ENCODE measurements around the gene CCDC6. TPM values are rescaled to one million over a fixed set of nuclear protein-coding genes. Genes with fewer than 3 reads are reported as not detected.

CCDC6 gene
- polyA plus RNA-seq, 2 of the 4 experiments (the other 2 are of a cell fraction) = 21.4 to 43.5 TPM

- no peak for ATAC-seq
- TF ChIP-seq REST (IDR thresholded peaks at IDR 0.05) (no peak), GATA3 (IDR thresholded peaks at IDR 0.05; ENCODE audit: borderline replicate concordance) (no peak), CEBPB (IDR thresholded peaks at IDR 0.05) (no peak), CBX8 (IDR thresholded peaks at IDR 0.05) (0 out of 2 replicates have a peak, but pooled peaks have one; percentile 36), NFE2L2 (conservative IDR thresholded peaks at IDR 0.05; ENCODE audit: low read length) (no peak), SMC3 (IDR thresholded peaks at IDR 0.05) (no peak), EHF (CRISPR knock-in tag; IDR thresholded peaks at IDR 0.05) (no peak), MAZ (IDR thresholded peaks at IDR 0.05; ENCODE audit: borderline replicate concordance, low read depth, low read length) (no peak), JUNB (IDR thresholded peaks at IDR 0.05) (no peak)
- Histone ChIP-seq H3K4me1 (no peaks in the 10 kb centered on the region), H3K4me3 (no peak within 1 kb of the TSS), H3K4me2 (no peak within 1 kb of the TSS), H3K9me3 (no peaks in the 10 kb centered on the region), H3K27ac (no peak within 1 kb of the TSS)
- DNase-seq (ENCODE audit: low read depth in 1 of 2, low spot score in 1 of 2) = no peak
- no peak for FAIRE-seq
- 6% methylated on average over 3 of the region's 3 CpGs for WGBS (ENCODE audit: missing lambda C conversion rate)
- POLR2A ChIA-PET = interaction anchor here (0.7 kb wide), 1 partner anchor 40 kb away, joined by 4 read pairs; no protein-coding TSS in a partner anchor
- CTCF ChIA-PET = no interaction called here
Observed at GRCh38 chr10:59753267-59753666, 153.1 kb downstream of the CCDC6 start, which contains the start of gene MRLN. Gene MRLN (minus strand): TSS chr10:59753455.

- Histone ChIP-seq H3K4me3 (no peak overlapping the region), H3K4me2 (no peak overlapping the region), H3K9me3 (no peaks in the 10 kb centered on the region), H3K4me1 (no peaks in the 10 kb centered on the region), H3K27ac (no peak overlapping the region)
- WGBS (ENCODE audit: missing lambda C conversion rate) = 0% methylated on average over 2 of the region's 2 CpGs
- ChIA-PET POLR2A (no interaction called here), CTCF (no interaction called here)
- TF ChIP-seq FOSB (CRISPR knock-in tag; IDR thresholded peaks at IDR 0.05) = no peak
- TF ChIP-seq FOXS1 (CRISPR knock-in tag; IDR thresholded peaks at IDR 0.05) = no peak
- no peak for TF ChIP-seq NPAS2 (CRISPR knock-in tag; IDR thresholded peaks at IDR 0.05; ENCODE audit: borderline replicate concordance)
- no peak for TF ChIP-seq MAFK (IDR thresholded peaks at IDR 0.05; ENCODE audit: partially characterized antibody)
- TF ChIP-seq ESRRA (IDR thresholded peaks at IDR 0.05; ENCODE audit: borderline replicate concordance, low read length) = no peak
- no peak for ATAC-seq
- no peak for DNase-seq (ENCODE audit: low read depth in 1 of 2, low spot score in 1 of 2)
- no peak for FAIRE-seq
Observed at GRCh38 chr10:59752278-59752940, 153.9 kb downstream of the CCDC6 start.

DNA sequence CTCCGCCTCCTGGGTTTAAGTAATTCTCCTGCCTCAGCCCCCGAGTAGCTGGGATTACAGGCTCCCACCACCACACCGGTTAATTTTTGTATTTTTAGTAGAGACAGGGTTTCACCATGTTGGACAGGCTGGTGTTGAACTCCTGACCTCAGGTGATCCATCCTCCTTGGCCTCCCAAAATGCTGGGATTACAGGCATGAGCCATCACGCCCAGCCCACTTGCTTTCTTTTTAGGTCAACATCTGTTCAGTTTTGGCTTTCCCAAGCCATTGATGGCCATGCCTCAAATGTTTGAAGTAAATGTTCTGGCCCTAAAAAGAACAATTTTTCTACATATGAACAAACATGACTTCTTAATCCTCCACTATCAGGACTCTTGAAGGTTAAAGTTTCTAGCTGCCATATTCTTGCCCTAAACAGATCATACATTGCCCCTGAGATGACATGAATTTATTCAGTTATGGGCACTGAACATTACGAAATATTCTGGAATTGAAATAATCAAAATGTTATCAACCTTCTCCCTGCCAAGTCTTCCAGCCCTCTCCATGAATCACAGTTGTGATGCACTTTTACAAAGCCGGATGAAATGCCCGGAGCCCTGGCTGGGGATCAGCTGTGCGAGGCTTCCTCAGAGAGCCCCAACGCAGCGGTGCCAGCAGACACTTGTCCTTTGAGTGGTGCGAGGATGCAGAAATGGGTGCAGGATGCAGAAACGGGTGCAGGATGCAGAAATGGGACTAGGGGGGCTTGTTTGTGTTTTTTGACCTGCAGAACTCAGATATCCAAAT lies 156.0 kb downstream of the CCDC6 start:
- TF ChIP-seq EHMT2 (IDR thresholded peaks at IDR 0.05; ENCODE audit: low read depth) (no peak), RAD21 (conservative IDR thresholded peaks at IDR 0.05 in 1 of 2, IDR thresholded peaks at IDR 0.05 in 1 of 2) (no peak), MAFK (IDR thresholded peaks at IDR 0.05; ENCODE audit: partially characterized antibody) (no peak), JUN (IDR thresholded peaks at IDR 0.05) (no peak)
- TF ChIP-seq, protein P1, sequence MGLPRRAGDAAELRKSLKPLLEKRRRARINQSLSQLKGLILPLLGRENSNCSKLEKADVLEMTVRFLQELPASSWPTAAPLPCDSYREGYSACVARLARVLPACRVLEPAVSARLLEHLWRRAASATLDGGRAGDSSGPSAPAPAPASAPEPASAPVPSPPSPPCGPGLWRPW (IDR thresholded peaks at IDR 0.05) = no peak
- TF ChIP-seq, protein P2, sequence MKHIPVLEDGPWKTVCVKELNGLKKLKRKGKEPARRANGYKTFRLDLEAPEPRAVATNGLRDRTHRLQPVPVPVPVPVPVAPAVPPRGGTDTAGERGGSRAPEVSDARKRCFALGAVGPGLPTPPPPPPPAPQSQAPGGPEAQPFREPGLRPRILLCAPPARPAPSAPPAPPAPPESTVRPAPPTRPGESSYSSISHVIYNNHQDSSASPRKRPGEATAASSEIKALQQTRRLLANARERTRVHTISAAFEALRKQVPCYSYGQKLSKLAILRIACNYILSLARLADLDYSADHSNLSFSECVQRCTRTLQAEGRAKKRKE (CRISPR knock-in tag; IDR thresholded peaks at IDR 0.05; ENCODE audit: low read depth) = no peak
- CTCF ChIA-PET = no interaction called here
- Histone ChIP-seq H3K27ac (no peak overlapping the region), H3K4me3 (no peak overlapping the region), H3K9me3 (no peaks in the 10 kb centered on the region), H3K4me1 (no peaks in the 10 kb centered on the region), H3K4me2 (no peak overlapping the region)
- POLR2A ChIA-PET = no interaction called here
- no peak for ATAC-seq
- no peak for DNase-seq (ENCODE audit: low read depth in 1 of 2, low spot score in 1 of 2)
- WGBS (ENCODE audit: missing lambda C conversion rate) = 30% methylated on average over 12 of the region's 12 CpGs
- no peak for FAIRE-seq

Data from A549 (cell line).